CD4-positive, alpha-beta memory T cell (primary cell): ENCODE results near the gene DNA2. TPM values are rescaled to one million over a fixed set of nuclear protein-coding genes. Genes with fewer than 3 reads are reported as not detected.

Source experiments
- CTCF ChIA-PET: fragments of 350-600 bp; sonication (Branson Sonifier 250); formaldehyde crosslinking; loops from one replicate; lab custom pipeline; 2021; ENCODE audit warnings: inconsistent platforms; ENCODE audit not compliant: partially characterized antibody; lab: Charles Lee
- POLR2A ChIA-PET: fragments of 350-600 bp; sonication (Branson Sonifier 250); formaldehyde crosslinking; loops from one replicate; lab custom pipeline; 2021; ENCODE audit not compliant: partially characterized antibody; lab: Charles Lee
- DNase-seq, 5 donors: peaks; one replicate each; pipeline versions ENCODE4 v3.0.0 to v3.0.0-alpha.2; 2020 to 2022; ENCODE audit warnings: mixed read lengths in 1 of 5
- H3K27ac ChIP-seq: one replicate; pipeline ENCODE4 v1.7.0; 2013; ENCODE audit warnings: low read depth, low read length
- H3K27me3 ChIP-seq: 2 replicates; pipeline ENCODE4 v1.7.0; 2013; ENCODE audit warnings: mild to moderate bottlenecking, low read length, moderate library complexity; ENCODE audit not compliant: insufficient read depth
- H3K36me3 ChIP-seq: 2 replicates; pipeline ENCODE4 v1.7.0; 2013; ENCODE audit warnings: mild to moderate bottlenecking, low read length, moderate library complexity; ENCODE audit not compliant: insufficient read depth
- H3K4me1 ChIP-seq: 2 replicates; pipeline ENCODE4 v1.7.0; 2013; ENCODE audit warnings: mild to moderate bottlenecking, low read length, moderate library complexity; ENCODE audit not compliant: insufficient read depth
- H3K4me3 ChIP-seq, 2 donors: one replicate each; pipeline ENCODE4 v1.7.0; 2013; ENCODE audit warnings: low read length in 2 of 2, mild to moderate bottlenecking in 1 of 2
- H3K9me3 ChIP-seq, 2 donors: one replicate each; pipeline ENCODE4 v1.7.0; 2013; ENCODE audit warnings: low read length in 2 of 2, control low read depth in 1 of 2; ENCODE audit not compliant: control insufficient read depth in 1 of 2
- H3K27ac Mint-ChIP-seq, 7 donors: one replicate each; pipeline ENCODE4 v1.8.0; 2020 to 2021; ENCODE audit warnings: mixed read lengths in 7 of 7, mild to moderate bottlenecking in 6 of 7, inconsistent platforms in 3 of 7, moderate library complexity in 3 of 7
- H3K27me3 Mint-ChIP-seq, 2 donors: one replicate each; pipeline ENCODE4 v1.8.0; 2020 to 2021; ENCODE audit warnings: mixed read lengths in 2 of 2
- H3K36me3 Mint-ChIP-seq, 2 donors: one replicate each; pipeline ENCODE4 v1.8.0; 2020 to 2021; ENCODE audit warnings: mixed read lengths in 2 of 2, inconsistent platforms in 1 of 2, mild to moderate bottlenecking in 1 of 2
- H3K4me1 Mint-ChIP-seq, 4 donors: one replicate each; pipeline ENCODE4 v1.8.0; 2020 to 2021; ENCODE audit warnings: mixed read lengths in 4 of 4, mild to moderate bottlenecking in 1 of 4
- H3K4me3 Mint-ChIP-seq, 8 donors: one replicate each; pipeline ENCODE4 v1.8.0; 2020 to 2021; ENCODE audit warnings: mixed read lengths in 8 of 8, mild to moderate bottlenecking in 7 of 8, moderate library complexity in 6 of 8, inconsistent platforms in 3 of 8
- H3K9me3 Mint-ChIP-seq, 8 donors: one replicate each; pipeline ENCODE4 v1.8.0; 2020 to 2021; ENCODE audit warnings: mixed read lengths in 8 of 8, mild to moderate bottlenecking in 5 of 8, inconsistent platforms in 3 of 8, moderate library complexity in 1 of 8
- intact Hi-C: fragments of 100-400 bp; cut with micrococcal nuclease; formaldehyde crosslinking; loops from one replicate; pipeline ENCODE4 v1.15.1; 2023
- polyA plus RNA-seq, 2 donors: library from polyadenylated mRNA; unstranded; fragments of 300-500 nt; fragmentation: Illumina TruSeq; gene quantifications; one replicate each; pipeline ENCODE4 v1.2.3, GENCODE V29; 2021
- total RNA-seq, 2 experiments: library from RNA; stranded (reverse); gene quantifications; one replicate each; pipeline ENCODE4 v1.2.3, GENCODE V29; 2021

DNA2 gene
- total and polyA plus RNA-seq, 4 experiments from 2014 or later = 0.36 to 7.7 (median 3.3) TPM

DNA sequence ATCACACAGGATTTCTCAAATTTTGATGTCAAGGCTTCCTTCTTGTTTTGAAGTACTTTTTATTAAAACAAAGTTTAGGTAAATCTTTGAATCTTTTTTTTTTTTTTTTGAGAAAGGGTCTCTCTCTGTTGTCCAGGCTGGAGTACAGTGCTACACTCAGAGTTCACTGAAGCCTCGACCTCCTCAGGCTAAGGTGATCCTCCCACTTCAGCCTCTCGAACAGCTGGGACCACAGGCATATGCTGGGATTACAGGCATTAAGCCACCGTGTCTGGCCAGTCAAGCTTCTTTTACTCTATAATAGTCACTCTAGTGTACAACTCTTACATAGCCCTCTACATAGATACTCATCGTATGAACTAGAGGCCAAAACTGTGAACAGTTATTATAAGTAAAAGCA lies 68.1 kb downstream of the DNA2 start:
- Histone ChIP-seq H3K4me1 (peaks cover 22% of the 10 kb centered on the region), H3K27ac (no peak overlapping the region), H3K9me3 (no peaks in the 10 kb centered on the region), H3K4me3 (no peak overlapping the region), H3K36me3 (peaks cover 3% of the 10 kb centered on the region), H3K27me3 (no peaks in the 10 kb centered on the region)
- ChIA-PET POLR2A (no interaction called here), CTCF (interaction anchor here (0.5 to 1.1 kb wide), 2 partner anchors 55 to 119 kb away, joined by 3 read pairs; no protein-coding TSS in a partner anchor)
- peaks cover 18 to 21% (median 18%) of the 10 kb centered on the region in 4 donors for H3K4me1 Mint-ChIP-seq
- no peaks in the 10 kb centered on the region for H3K27me3 Mint-ChIP-seq
- no peak overlapping the region for H3K4me3 Mint-ChIP-seq
- H3K36me3 Mint-ChIP-seq = peaks cover 10 to 20% of the 10 kb centered on the region in 2 donors
- H3K27ac Mint-ChIP-seq = no peak overlapping the region
- no peaks in the 10 kb centered on the region for H3K9me3 Mint-ChIP-seq
- DNase-seq = no peak
- intact Hi-C loops = no loop called here

DNA sequence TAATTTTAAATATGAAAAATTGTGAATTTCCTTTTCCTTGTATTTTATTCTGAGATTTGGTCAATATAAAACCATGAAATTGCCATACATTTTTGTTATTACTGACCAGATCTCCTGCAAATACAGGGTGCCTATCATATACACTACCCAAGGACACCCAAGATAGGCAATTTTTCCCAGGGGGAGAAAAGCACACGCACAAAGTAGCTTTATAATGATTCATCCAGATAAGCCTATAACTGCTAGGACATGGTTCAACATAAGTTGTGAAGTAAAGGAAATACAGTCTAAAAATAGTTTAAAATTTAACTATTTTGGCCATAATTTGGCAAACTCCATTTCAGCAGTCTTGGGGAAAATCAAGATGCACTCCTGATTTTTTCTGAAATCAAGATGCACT lies 69.5 kb downstream of the DNA2 start:
- DNase-seq = no peak
- CTCF ChIA-PET = no interaction called here
- H3K27me3 Mint-ChIP-seq = no peaks in the 10 kb centered on the region
- H3K4me3 Mint-ChIP-seq = no peak overlapping the region
- Histone ChIP-seq H3K27ac (no peak overlapping the region), H3K27me3 (no peaks in the 10 kb centered on the region), H3K4me1 (peaks cover 22% of the 10 kb centered on the region), H3K36me3 (peaks cover 3% of the 10 kb centered on the region), H3K9me3 (no peaks in the 10 kb centered on the region), H3K4me3 (no peak overlapping the region)
- H3K36me3 Mint-ChIP-seq = peaks cover 10 to 22% of the 10 kb centered on the region in 2 donors
- no peaks in the 10 kb centered on the region for H3K9me3 Mint-ChIP-seq
- H3K27ac Mint-ChIP-seq = no peak overlapping the region
- POLR2A ChIA-PET = no interaction called here
- intact Hi-C loops = no loop called here
- peaks cover 16 to 21% (median 18%) of the 10 kb centered on the region in 4 donors for H3K4me1 Mint-ChIP-seq

DNA sequence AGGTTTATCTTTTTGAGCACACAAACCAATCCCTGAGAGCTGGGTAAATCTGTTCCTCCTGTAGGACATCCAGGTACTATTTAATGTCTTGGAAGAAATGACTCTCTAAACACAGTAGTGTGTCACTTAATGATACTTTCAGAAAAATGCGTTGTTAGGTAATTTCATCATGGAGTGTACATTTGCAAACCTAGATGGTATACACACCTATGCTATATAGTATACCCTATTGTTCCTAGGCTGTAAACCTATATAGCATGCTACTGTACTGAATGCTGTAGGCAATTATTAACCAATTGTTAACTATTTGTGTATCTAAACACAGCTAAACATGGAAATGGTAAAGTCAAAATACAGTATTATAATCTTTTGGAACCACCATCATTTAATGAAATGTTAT lies 74.8 kb downstream of the DNA2 start:
- Mint-ChIP-seq H3K9me3 (no peaks in the 10 kb centered on the region), H3K4me1 (peaks cover 0 to 8% (median under 1%) of the 10 kb centered on the region in 4 donors), H3K36me3 (peaks cover 27 to 32% of the 10 kb centered on the region in 2 donors), H3K4me3 (no peak overlapping the region), H3K27me3 (no peaks in the 10 kb centered on the region), H3K27ac (no peak overlapping the region)
- DNase-seq = no peak
- H3K36me3 ChIP-seq = peaks cover 3% of the 10 kb centered on the region
- H3K27me3 ChIP-seq = no peaks in the 10 kb centered on the region
- no peak overlapping the region for H3K4me3 ChIP-seq
- ChIA-PET CTCF (interaction anchor here (1.3 kb wide), 1 partner anchor 10 kb away, joined by 4 read pairs; the partner anchor contains the start of gene RUFY2), POLR2A (no interaction called here)
- intact Hi-C loops = no loop called here
- no peak overlapping the region for H3K27ac ChIP-seq
- H3K4me1 ChIP-seq = no peaks in the 10 kb centered on the region
- no peaks in the 10 kb centered on the region for H3K9me3 ChIP-seq

DNA sequence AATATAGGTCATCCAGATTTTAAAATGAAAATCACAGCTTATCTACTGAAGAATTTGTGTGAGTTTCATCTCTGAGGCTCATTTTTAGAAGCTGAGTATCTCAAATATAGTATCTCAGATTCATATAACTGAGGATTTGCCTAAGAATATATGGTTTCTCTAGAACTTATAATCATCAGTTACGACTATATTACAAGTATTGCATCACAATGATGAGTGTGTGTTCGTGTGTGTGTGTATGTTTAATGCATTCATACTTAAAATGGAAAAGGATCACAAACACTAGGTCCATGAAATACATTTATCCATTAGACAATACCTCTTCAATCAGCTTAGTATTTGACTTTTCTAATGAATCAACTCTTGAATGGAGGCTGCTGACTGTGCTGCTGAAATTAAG lies 86.0 kb downstream of the DNA2 start:
- Histone ChIP-seq H3K4me3 (no peak overlapping the region), H3K4me1 (no peaks in the 10 kb centered on the region), H3K27ac (no peak overlapping the region), H3K36me3 (peaks cover 24% of the 10 kb centered on the region), H3K9me3 (no peaks in the 10 kb centered on the region), H3K27me3 (no peaks in the 10 kb centered on the region)
- intact Hi-C loops = no loop called here
- ChIA-PET POLR2A (interaction anchor here (0.7 kb wide), 1 partner anchor 13 kb away, joined by 4 read pairs; no protein-coding TSS in a partner anchor), CTCF (no interaction called here)
- no peak for DNase-seq
- H3K27me3 Mint-ChIP-seq = no peaks in the 10 kb centered on the region
- H3K4me1 Mint-ChIP-seq = no peaks in the 10 kb centered on the region
- no peak overlapping the region for H3K4me3 Mint-ChIP-seq
- no peaks in the 10 kb centered on the region for H3K9me3 Mint-ChIP-seq
- H3K36me3 Mint-ChIP-seq = peaks cover 21 to 47% of the 10 kb centered on the region in 2 donors
- H3K27ac Mint-ChIP-seq = no peak overlapping the region

DNA sequence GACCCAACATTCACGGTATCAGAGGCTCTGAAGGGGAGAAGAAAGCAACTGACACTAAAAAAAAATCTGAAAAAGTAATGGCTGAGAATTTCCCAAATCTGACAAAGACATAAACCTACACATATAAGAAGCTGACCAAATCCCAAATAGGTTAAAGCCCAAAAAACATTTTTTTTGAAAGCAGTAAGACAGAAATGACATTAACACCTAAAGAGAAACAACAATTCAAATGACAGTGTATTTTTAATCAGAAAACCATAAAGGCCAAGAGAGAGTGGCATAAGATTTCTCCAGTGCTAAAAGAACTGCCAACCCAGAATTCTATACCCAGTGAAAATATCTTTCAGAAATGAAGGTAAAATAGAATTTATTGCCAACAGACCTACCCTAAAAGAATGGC lies 100.2 kb downstream of the DNA2 start:
- no peaks in the 10 kb centered on the region for H3K4me1 ChIP-seq
- H3K4me1 Mint-ChIP-seq = peaks cover 0 to 4% (median 0%) of the 10 kb centered on the region in 4 donors
- no peaks in the 10 kb centered on the region for H3K27me3 ChIP-seq
- H3K36me3 Mint-ChIP-seq = peaks cover 38 to 42% of the 10 kb centered on the region in 2 donors
- H3K4me3 Mint-ChIP-seq = no peak overlapping the region
- ChIA-PET CTCF (interaction anchor here (3.2 kb wide), 1 partner anchor 23 kb away, joined by 10 read pairs; no protein-coding TSS in a partner anchor), POLR2A (no interaction called here)
- H3K27ac ChIP-seq = no peak overlapping the region
- intact Hi-C loops = no loop called here
- peaks cover 0 to 14% (median 6%) of the 10 kb centered on the region in 8 donors for H3K9me3 Mint-ChIP-seq
- no peaks in the 10 kb centered on the region for H3K27me3 Mint-ChIP-seq
- H3K36me3 ChIP-seq = no peaks in the 10 kb centered on the region
- DNase-seq = no peak
- no peak overlapping the region for H3K4me3 ChIP-seq
- no peaks in the 10 kb centered on the region for H3K9me3 ChIP-seq
- no peak overlapping the region for H3K27ac Mint-ChIP-seq

DNA sequence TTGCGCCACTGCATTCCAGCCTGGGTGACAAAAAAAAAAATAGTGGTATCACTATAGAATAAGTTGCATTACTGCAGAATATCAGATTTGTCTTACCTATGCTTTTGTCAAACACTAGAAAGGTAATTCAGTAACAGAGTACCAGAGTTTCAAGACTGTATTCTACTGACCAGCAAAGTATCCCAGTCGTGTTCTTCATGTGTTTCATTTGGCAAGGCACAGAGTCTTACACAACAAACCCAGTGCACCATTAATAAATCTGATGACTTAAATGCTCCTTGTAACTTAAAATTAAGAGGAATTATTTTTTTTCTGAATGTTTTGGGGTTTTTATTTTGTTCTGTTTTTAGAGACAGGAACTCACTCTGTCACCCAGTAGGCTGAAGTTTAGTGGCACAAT lies 104.7 kb downstream of the DNA2 start:
- Histone ChIP-seq H3K9me3 (no peaks in the 10 kb centered on the region), H3K27me3 (no peaks in the 10 kb centered on the region), H3K4me3 (no peak overlapping the region), H3K4me1 (no peaks in the 10 kb centered on the region), H3K36me3 (peaks cover 12% of the 10 kb centered on the region), H3K27ac (no peak overlapping the region)
- Mint-ChIP-seq H3K4me3 (no peak overlapping the region), H3K27ac (no peak overlapping the region), H3K9me3 (peaks cover 0 to 13% (median 5%) of the 10 kb centered on the region in 8 donors), H3K36me3 (peaks cover 26 to 37% of the 10 kb centered on the region in 2 donors), H3K27me3 (no peaks in the 10 kb centered on the region), H3K4me1 (peaks cover 0 to 2% (median 0%) of the 10 kb centered on the region in 4 donors)
- ChIA-PET POLR2A (no interaction called here), CTCF (no interaction called here)
- intact Hi-C loops = no loop called here
- no peak for DNase-seq

DNA sequence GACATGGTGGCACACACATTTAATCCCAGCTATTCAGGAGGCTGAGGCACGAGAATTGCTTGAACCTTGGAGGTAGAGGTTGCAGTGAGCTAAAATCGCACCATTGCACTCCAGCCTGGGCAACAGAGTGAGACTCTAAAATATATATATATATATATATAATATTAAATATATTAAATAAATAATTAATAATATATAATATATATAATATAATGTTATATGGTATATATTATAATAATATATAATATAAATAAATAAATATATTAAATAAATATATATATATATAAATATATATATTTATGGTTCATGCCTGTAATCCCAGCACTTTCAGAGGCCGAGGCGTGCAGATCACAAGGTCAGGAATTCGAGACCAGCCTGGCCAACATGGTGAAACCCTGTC lies 105.2 kb downstream of the DNA2 start:
- Mint-ChIP-seq H3K27ac (no peak overlapping the region), H3K27me3 (no peaks in the 10 kb centered on the region), H3K9me3 (peaks cover 0 to 10% (median 2%) of the 10 kb centered on the region in 8 donors), H3K36me3 (peaks cover 27 to 38% of the 10 kb centered on the region in 2 donors), H3K4me3 (no peak overlapping the region), H3K4me1 (peaks cover 0 to 2% (median 0%) of the 10 kb centered on the region in 4 donors)
- Histone ChIP-seq H3K4me1 (no peaks in the 10 kb centered on the region), H3K27me3 (no peaks in the 10 kb centered on the region), H3K36me3 (peaks cover 12% of the 10 kb centered on the region), H3K4me3 (no peak overlapping the region), H3K9me3 (no peaks in the 10 kb centered on the region), H3K27ac (no peak overlapping the region)
- intact Hi-C loops = no loop called here
- ChIA-PET CTCF (no interaction called here), POLR2A (no interaction called here)
- DNase-seq = no peak
